Measurements from ENCODE around the gene GRXCR2.
"Not testable (repeated sequence)": the region's sequence is repeated elsewhere in the genome, so short reads cannot be mapped to it uniquely, and the experiment has no call there.

DNA sequence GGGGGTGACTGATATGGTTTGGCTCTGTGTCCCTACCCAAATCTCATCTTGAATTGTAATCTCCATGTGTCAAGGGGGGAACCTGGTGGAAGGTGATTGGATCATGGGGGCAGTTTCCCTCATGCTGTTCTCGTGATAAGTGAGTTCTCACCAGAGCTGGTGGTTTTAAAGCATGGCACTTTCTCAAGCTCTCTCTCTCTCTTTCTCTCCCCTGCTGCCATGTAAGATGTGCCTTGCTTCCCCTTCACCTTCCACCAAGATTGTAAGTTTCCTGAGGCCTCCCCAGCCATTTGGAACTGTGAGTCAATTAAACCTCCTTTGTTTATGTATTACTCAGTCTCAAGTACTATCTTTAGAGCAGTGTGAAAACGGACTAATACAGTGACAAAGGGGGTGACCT lies 8.4 kb downstream of the GRXCR2 start:
- TF ChIP-seq, protein P1, sequence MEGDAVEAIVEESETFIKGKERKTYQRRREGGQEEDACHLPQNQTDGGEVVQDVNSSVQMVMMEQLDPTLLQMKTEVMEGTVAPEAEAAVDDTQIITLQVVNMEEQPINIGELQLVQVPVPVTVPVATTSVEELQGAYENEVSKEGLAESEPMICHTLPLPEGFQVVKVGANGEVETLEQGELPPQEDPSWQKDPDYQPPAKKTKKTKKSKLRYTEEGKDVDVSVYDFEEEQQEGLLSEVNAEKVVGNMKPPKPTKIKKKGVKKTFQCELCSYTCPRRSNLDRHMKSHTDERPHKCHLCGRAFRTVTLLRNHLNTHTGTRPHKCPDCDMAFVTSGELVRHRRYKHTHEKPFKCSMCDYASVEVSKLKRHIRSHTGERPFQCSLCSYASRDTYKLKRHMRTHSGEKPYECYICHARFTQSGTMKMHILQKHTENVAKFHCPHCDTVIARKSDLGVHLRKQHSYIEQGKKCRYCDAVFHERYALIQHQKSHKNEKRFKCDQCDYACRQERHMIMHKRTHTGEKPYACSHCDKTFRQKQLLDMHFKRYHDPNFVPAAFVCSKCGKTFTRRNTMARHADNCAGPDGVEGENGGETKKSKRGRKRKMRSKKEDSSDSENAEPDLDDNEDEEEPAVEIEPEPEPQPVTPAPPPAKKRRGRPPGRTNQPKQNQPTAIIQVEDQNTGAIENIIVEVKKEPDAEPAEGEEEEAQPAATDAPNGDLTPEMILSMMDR (IDR thresholded peaks at IDR 0.05 in 8 of 11, conservative IDR thresholded peaks at IDR 0.05 in 3 of 11) = not testable (repeated sequence)
- TF ChIP-seq POLR2AphosphoS5 (IDR thresholded peaks at IDR 0.05) = not testable (repeated sequence)

Data from spleen (tissue), 7 donors.